MG63 (cell line): ENCODE data around the gene ADRA1B. TPM values are rescaled to one million over a fixed set of nuclear protein-coding genes. Genes with fewer than 3 reads are reported as not detected.

Source experiments
- DNase-seq: peaks from one replicate; pipeline ENCODE4 v3.0.0-alpha.2; 2020
- H3K27me3 ChIP-seq: fragments of 250-450 bp; sonication (Bioruptor Pico); 2 replicates; pipeline ENCODE4 v1.5.1; 2020; ENCODE audit warnings: mild to moderate bottlenecking, moderate library complexity
- H3K36me3 ChIP-seq: fragments of 250-450 bp; sonication (Bioruptor Pico); 2 replicates; pipeline ENCODE4 v1.5.1; 2020; ENCODE audit warnings: mild to moderate bottlenecking, moderate library complexity
- H3K4me3 ChIP-seq: fragments of 250-450 bp; sonication (Bioruptor Pico); 2 replicates; pipeline ENCODE4 v1.5.1; 2020; ENCODE audit warnings: mild to moderate bottlenecking, moderate library complexity
- H3K9me3 ChIP-seq: fragments of 250-450 bp; sonication (Bioruptor Pico); 2 replicates; pipeline ENCODE4 v1.5.1; 2020; ENCODE audit warnings: mild to moderate bottlenecking, moderate library complexity
- total RNA-seq: library from RNA; depleted of rRNA; stranded (reverse); fragments of >200 nt; shearing (Covaris generic); gene quantifications from 2 replicates; pipeline ENCODE4 v1.2.3, GENCODE V29; 2014; ENCODE audit warnings: low replicate concordance

The ADRA1B gene
- total RNA-seq, 1 experiment from 2014 or later: 0.56 TPM

DNA sequence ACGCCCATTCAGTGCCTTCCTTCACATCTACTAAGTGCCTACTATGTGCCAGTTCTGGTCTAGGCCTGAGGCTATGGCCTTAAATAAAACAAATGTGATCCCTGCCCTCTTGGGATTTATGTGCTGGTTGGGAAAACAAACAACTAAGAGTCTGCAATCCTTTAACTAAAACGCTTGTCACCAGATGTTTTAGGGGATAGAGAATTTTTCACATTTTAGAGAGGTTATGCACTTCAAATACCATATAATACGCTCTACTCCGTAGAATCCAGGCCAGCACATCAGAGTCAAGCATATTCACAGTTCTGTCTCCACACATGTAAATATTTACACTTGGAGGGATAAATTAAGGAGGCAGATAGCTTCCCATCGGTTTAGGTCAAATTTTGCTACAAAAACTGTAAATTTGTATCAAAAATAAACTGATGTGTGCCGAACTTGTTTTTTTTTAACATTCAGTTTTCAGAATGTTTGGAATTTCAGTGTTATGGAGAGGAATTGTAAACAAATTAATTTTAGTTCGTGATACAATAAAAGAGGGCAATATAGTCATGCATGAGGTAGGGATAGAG lies 22.0 kb upstream of the ADRA1B start:
- DNase-seq: no peak
- no peak overlapping the region for H3K4me3 ChIP-seq
- no peaks in the 10 kb centered on the region for H3K36me3 ChIP-seq

DNA sequence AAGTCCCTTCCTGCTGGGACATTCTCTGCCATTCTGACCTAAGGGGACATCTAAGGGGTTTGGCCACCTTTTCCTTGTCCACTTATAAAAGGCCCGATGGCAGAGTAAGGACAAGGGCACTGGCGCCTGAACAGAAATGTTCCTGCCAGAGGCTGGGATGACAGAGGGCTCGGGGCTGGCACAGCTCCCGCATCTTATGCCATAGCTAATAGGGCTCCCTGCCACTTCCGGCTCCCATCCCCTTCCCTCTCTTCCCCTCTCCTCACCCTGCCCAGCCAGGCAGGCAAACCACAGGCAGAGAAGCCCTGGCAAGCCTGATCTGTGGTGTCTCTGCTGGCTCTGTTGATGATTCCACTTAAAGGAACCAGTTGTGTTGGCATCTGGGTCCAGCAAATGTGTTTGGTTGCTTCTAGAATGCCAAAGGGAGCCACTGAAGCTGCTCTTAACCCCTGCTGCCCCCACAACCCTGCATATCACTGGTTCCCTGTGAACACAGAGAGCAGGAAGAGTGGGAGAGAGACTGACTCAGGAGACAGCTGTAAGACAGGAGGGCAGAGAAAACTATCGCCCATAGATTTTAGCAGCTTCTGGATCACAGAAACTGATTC lies 18.4 kb upstream of the ADRA1B start:
- DNase-seq: peak; percentile 91

More for the DNA sequence above, 22.0 kb upstream of the ADRA1B start:
- H3K27me3 ChIP-seq: no peaks in the 10 kb centered on the region
- H3K9me3 ChIP-seq: no peaks in the 10 kb centered on the region

GRCh38 chr5:159899067-159900049 lies 16.9 kb upstream of the ADRA1B start:
- no peak for DNase-seq
- Histone ChIP-seq H3K9me3 (no peaks in the 10 kb centered on the region), H3K27me3 (no peaks in the 10 kb centered on the region), H3K36me3 (no peaks in the 10 kb centered on the region), H3K4me3 (no peak overlapping the region)

More for the DNA sequence above, 18.4 kb upstream of the ADRA1B start:
- Histone ChIP-seq H3K36me3 (no peaks in the 10 kb centered on the region), H3K9me3 (no peaks in the 10 kb centered on the region), H3K27me3 (no peaks in the 10 kb centered on the region), H3K4me3 (no peak overlapping the region)

DNA sequence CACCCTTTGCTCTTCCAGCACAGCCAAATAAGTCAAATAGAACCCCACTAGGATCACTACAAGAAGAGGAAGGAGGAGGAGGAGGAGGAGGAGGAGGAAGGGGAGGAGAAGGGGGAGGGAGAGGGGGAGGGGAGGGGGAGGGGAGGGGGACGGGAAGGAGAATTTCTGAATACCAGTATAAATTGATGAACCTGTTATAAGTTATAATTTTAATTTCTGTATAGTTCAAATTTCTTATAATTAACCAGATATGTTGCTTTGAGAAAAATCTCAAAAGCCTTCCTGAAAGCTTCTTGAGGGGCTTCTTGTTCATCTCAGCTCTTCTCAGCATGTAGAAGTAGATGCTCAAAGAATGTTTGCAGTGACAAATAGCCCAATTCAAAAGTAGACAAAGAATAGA lies 15.0 kb upstream of the ADRA1B start:
- no peaks in the 10 kb centered on the region for H3K36me3 ChIP-seq

DNA sequence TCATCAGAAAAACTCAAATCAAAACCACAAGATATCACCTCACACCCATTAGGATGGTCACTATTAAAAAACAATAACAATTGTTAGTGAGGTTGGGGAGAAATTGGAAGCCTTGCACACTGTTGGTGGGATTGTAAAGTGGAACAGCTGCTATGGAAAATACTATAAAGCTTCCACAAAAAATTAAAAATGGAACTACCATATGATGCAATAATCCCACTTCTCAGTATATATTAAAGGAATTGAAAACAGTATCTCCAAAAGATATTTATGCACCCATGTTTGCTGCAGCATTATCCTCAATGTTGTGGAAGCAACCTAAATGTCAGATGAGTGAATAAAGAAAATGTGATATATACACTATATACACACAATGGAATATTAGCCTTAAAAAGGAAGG lies 14.5 kb upstream of the ADRA1B start:
- no peak for DNase-seq
- Histone ChIP-seq H3K9me3 (no peaks in the 10 kb centered on the region), H3K27me3 (no peaks in the 10 kb centered on the region), H3K4me3 (no peak overlapping the region), H3K36me3 (no peaks in the 10 kb centered on the region)

More for the DNA sequence above, 15.0 kb upstream of the ADRA1B start:
- Histone ChIP-seq H3K4me3 (no peak overlapping the region), H3K27me3 (no peaks in the 10 kb centered on the region), H3K9me3 (no peaks in the 10 kb centered on the region)
- DNase-seq: no peak

- no peaks in the 10 kb centered on the region for H3K9me3 ChIP-seq
- H3K4me3 ChIP-seq: no peak overlapping the region
- no peaks in the 10 kb centered on the region for H3K27me3 ChIP-seq
- no peaks in the 10 kb centered on the region for H3K36me3 ChIP-seq
- no peak for DNase-seq
These were observed 13.7 kb upstream of the ADRA1B start for GRCh38 chr5:159902444-159903121.

- DNase-seq: no peak
- Histone ChIP-seq H3K27me3 (no peaks in the 10 kb centered on the region), H3K9me3 (no peaks in the 10 kb centered on the region), H3K4me3 (no peak overlapping the region), H3K36me3 (no peaks in the 10 kb centered on the region)
These were observed 13.2 kb upstream of the ADRA1B start for GRCh38 chr5:159903131-159903530.

GRCh38 chr5:159904874-159905273 lies 11.4 kb upstream of the ADRA1B start:
- H3K4me3 ChIP-seq: no peak overlapping the region
- no peaks in the 10 kb centered on the region for H3K9me3 ChIP-seq
- no peaks in the 10 kb centered on the region for H3K27me3 ChIP-seq
- no peaks in the 10 kb centered on the region for H3K36me3 ChIP-seq
- no peak for DNase-seq

- H3K27me3 ChIP-seq: no peaks in the 10 kb centered on the region
- DNase-seq: peak; percentile 84
- H3K36me3 ChIP-seq: no peaks in the 10 kb centered on the region
- no peaks in the 10 kb centered on the region for H3K9me3 ChIP-seq
- H3K4me3 ChIP-seq: no peak overlapping the region
These were observed 10.8 kb upstream of the ADRA1B start for GRCh38 chr5:159905496-159905895.

- Histone ChIP-seq H3K36me3 (no peaks in the 10 kb centered on the region), H3K4me3 (no peak overlapping the region), H3K9me3 (no peaks in the 10 kb centered on the region), H3K27me3 (no peaks in the 10 kb centered on the region)
- DNase-seq: no peak
These were observed 9.8 kb upstream of the ADRA1B start for GRCh38 chr5:159906463-159906862.

DNA sequence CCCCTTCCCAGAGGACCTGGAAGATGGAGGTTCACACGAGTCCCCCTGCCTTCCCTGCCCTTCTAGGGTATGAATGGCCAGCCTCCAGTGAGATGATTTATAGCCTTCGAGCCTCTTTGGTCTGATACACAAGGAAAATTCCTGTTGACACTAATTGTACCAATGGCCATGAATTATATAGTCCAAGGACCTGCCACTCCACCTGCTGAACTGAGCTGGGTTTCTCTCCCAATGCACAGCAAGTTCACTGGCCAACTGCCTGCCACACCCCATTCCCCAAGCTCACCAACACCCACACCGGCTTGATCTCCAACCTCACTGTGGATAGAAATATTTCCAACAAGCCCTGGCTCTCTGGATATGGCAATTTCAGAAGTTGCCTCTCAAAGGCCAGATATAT lies 9.3 kb upstream of the ADRA1B start:
- H3K36me3 ChIP-seq: no peaks in the 10 kb centered on the region
- H3K9me3 ChIP-seq: no peaks in the 10 kb centered on the region
- peak; percentile 69 for DNase-seq
- no peaks in the 10 kb centered on the region for H3K27me3 ChIP-seq
- no peak overlapping the region for H3K4me3 ChIP-seq

DNA sequence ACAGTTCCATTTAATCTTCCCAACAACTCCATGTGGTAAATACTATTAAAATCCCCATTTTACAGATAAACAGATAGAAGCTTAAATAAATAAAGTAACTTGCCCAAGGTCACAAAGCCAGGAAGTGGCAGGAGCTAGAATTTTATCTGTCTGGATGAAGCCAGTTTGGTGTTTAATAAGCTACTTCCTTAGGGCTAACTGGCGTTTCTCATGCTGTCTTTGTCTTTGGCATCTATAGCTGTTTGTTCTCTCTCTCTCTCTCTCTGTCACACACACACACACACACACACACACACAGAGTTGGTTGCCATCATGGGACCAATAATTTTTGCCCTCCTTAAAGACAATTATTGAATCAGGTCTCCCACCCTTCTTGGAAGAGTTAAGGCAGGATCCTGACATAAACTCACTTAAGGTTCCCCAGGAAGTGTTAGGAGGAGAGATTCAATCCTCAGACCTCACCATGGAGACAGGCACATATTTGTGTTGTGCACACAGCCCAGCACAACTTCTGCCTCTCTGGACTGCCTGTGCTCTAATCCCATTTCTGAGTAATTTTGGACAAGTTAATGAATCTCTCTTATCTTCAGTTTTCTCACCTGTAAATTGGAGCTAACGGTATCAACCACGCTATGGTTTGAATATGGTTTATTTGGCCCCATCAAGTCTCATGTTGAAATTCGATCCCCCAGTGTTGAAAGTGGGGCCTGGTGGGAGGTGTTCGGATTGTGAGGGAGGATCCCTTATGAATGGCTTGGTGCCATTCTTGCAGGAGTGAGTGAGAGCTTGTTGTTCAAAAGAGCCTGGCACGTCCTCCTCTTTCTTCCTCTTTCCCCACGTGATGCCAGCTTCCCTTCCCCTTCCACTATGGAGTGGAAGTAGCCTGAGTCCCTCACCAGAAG lies 8.3 kb upstream of the ADRA1B start:
- Histone ChIP-seq H3K36me3 (no peaks in the 10 kb centered on the region), H3K9me3 (no peaks in the 10 kb centered on the region), H3K4me3 (no peak overlapping the region), H3K27me3 (no peaks in the 10 kb centered on the region)
- peak; percentile 47 for DNase-seq

DNA sequence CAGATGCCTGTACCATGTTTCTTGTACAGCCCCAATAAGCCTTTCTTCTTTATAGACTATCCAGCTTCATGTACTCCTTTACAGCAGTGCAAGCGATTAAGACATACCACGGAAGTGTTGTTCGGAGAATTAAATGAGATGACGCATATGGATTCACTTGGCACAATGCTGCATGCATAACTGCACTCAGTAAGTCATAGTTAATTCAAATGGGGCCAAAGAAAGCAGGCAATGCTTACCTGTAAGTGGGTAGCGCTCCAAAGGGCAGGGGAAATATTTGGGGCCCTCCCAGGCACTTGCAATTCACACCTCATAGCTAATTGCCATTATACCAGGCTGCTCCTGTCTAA lies 7.7 kb upstream of the ADRA1B start:
- Histone ChIP-seq H3K4me3 (no peak overlapping the region), H3K36me3 (no peaks in the 10 kb centered on the region), H3K27me3 (no peaks in the 10 kb centered on the region), H3K9me3 (no peaks in the 10 kb centered on the region)
- peak; percentile 56 for DNase-seq

GRCh38 chr5:159909126-159909525 lies 7.2 kb upstream of the ADRA1B start:
- no peak for DNase-seq
- Histone ChIP-seq H3K9me3 (no peaks in the 10 kb centered on the region), H3K4me3 (no peak overlapping the region), H3K27me3 (no peaks in the 10 kb centered on the region), H3K36me3 (no peaks in the 10 kb centered on the region)

DNA sequence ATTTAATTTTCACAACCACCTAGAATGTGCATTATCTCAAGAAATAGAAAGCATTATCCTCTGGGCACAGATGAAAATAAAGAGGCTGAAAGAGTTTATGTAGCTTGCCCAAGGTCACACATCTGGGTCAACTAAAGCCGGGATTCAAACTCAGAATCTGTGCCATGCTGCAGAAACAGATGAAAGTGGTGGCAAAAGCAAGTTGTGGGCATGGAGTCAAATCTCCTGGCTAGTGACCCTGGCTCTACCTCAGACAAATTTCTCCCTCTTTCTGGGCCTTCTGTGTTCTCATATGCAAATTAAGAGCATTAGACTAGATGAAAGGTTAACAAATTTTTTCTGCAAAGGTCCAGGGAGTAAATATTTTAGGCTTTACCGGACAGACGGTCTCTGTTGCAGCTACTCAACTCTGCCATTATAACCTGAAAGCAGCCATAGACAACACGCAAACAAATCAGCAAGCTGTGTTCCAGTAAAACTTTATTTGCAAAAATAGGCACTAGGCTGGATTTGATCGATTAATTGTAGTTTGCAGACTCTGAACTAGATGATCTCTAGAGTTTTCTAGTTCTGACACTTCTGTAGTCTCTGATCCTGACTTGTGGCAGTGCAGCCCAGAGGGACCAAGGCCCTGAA lies 6.0 kb upstream of the ADRA1B start:
- no peak for DNase-seq
- Histone ChIP-seq H3K4me3 (no peak overlapping the region), H3K27me3 (no peaks in the 10 kb centered on the region), H3K36me3 (no peaks in the 10 kb centered on the region), H3K9me3 (no peaks in the 10 kb centered on the region)

DNA sequence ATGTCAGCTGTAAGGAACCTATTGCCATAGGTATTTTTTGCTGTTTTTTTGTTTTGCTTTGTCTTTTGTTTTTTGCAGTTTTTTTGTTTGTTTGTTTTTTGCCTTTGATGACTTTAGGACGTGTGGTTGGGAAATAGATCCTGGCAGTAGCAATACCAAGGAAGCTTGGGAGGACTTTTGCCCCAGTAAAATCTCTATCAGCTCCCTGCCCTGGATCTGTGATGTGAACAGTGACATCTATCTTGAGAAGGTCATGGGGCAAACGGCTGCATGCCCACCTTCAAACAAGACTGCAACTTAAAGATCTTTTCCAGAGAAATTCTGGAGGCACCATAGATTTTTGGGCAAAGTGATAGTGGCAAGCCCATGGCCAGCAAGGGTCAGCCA lies 5.4 kb upstream of the ADRA1B start:
- H3K27me3 ChIP-seq: peaks cover 2% of the 10 kb centered on the region; the same call in 1 of the 2 replicates
- H3K9me3 ChIP-seq: no peaks in the 10 kb centered on the region
- DNase-seq: no peak
- H3K4me3 ChIP-seq: no peak overlapping the region
- no peaks in the 10 kb centered on the region for H3K36me3 ChIP-seq
